ENCODE measurements around the gene RBBP6. TPM values are rescaled to one million over a fixed set of nuclear protein-coding genes. Genes with fewer than 3 reads are reported as not detected.

Gene RBBP6
- polyA plus RNA-seq, 1 of the 3 experiments (the other 2 are of a cell fraction) = 15.1 TPM

DNA sequence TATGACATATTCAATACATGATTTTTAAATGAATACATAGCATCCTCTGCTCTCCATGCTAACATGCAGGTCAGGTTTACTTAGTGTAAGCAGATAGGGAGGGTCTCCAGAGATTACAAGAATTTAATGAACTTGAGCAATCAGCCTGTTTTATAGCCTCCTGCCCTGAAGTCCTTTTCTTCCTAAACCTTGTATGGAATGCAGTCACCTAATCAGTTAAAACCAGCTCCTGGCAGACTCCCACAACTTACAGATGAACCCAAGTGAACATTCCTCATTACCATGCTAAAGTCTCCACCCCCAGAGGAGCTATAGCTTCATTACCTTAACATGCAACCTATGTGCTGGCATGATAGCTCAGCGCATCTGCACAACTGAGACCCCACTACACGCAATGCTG is 48.5 kb upstream of the RBBP6 start:
- no peaks in the 10 kb centered on the region for H3K79me2 ChIP-seq (ENCODE audit: insufficient read depth)
- WGBS (ENCODE audit: low lambda C conversion rate) = 25% methylated on average over 2 of the region's 2 CpGs
- H3K4me2 ChIP-seq = no peak overlapping the region
- no peak for DNase-seq
- H3K9me3 ChIP-seq = no peaks in the 10 kb centered on the region
- H3F3A ChIP-seq (replicated peaks; ENCODE audit: insufficient read depth) = no peaks in the 10 kb centered on the region
- no peaks in the 10 kb centered on the region; the same call in 1 of the 2 replicates for H3K27me3 ChIP-seq (ENCODE audit: insufficient read depth)
- ChIA-PET POLR2A (no interaction called here), CTCF (interaction anchor here (1.2 to 14.2 kb wide), 3 partner anchors 14 to 690 kb away, joined by 3 to 172 read pairs (median 20); no protein-coding TSS in a partner anchor)
- no peaks in the 10 kb centered on the region for H3K9me2 ChIP-seq
- H2AFZ ChIP-seq (ENCODE audit: low read depth) = no peak overlapping the region
- no peaks in the 10 kb centered on the region for H4K20me1 ChIP-seq (ENCODE audit: insufficient read depth)
- no peak overlapping the region for H3K27ac ChIP-seq (ENCODE audit: low read depth in 2 of 2, low read length in 1 of 2)
- no peak overlapping the region for H3K9ac ChIP-seq
- no peaks in the 10 kb centered on the region for H3K36me3 ChIP-seq (replicated peaks in 1 of 2; ENCODE audit: control insufficient read depth in 1 of 2, insufficient read depth in 2 of 2, low read length in 1 of 2)
- no peak overlapping the region for H3K4me3 ChIP-seq (ENCODE audit: low read depth in 2 of 2, low read length in 1 of 2)
- TF ChIP-seq, protein P1, sequence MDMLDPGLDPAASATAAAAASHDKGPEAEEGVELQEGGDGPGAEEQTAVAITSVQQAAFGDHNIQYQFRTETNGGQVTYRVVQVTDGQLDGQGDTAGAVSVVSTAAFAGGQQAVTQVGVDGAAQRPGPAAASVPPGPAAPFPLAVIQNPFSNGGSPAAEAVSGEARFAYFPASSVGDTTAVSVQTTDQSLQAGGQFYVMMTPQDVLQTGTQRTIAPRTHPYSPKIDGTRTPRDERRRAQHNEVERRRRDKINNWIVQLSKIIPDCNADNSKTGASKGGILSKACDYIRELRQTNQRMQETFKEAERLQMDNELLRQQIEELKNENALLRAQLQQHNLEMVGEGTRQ (IDR thresholded peaks at IDR 0.05; ENCODE audit: borderline replicate concordance, low read depth, low read length) = no peak
- TF ChIP-seq YY1 (IDR thresholded peaks at IDR 0.05; ENCODE audit: low read depth) = no peak
- TF ChIP-seq MEF2A (IDR thresholded peaks at IDR 0.05; ENCODE audit: borderline replicate concordance, low read depth) = no peak
- H3K4me1 ChIP-seq (ENCODE audit: control insufficient read depth in 1 of 2, insufficient read depth in 2 of 2, low read depth in 1 of 2, low read length in 1 of 2) = no peaks in the 10 kb centered on the region

DNA sequence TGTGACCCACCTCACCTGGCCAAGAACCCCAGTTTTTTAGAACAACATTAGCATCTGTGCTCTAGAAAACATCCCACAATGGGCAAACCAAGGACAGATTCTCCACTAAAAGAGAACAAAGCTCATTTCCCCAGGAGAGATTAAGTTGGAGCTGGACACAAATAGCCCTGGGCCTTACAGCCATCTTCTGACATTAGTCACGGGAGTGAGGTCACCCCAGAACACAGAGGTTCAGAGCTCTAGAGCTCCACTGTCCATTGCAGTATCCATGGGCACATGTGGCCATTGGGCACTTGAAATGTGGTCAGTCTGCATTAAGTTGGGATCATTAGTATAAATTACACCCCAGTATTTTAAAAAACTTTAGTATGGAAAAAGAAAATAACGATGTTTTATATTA is 47.6 kb upstream of the RBBP6 start:
- Histone ChIP-seq H3K27ac (ENCODE audit: low read depth in 2 of 2, low read length in 1 of 2) (no peak overlapping the region), H3K27me3 (ENCODE audit: insufficient read depth) (no peaks in the 10 kb centered on the region; the same call in 1 of the 2 replicates), H2AFZ (ENCODE audit: low read depth) (no peak overlapping the region), H3K9me2 (no peaks in the 10 kb centered on the region), H3K79me2 (ENCODE audit: insufficient read depth) (no peaks in the 10 kb centered on the region), H4K20me1 (ENCODE audit: insufficient read depth) (no peaks in the 10 kb centered on the region), H3K4me2 (no peak overlapping the region), H3K9ac (no peak overlapping the region), H3K4me1 (ENCODE audit: control insufficient read depth in 1 of 2, insufficient read depth in 2 of 2, low read depth in 1 of 2, low read length in 1 of 2) (no peaks in the 10 kb centered on the region; a peak in 1 of 4 replicates), H3F3A (replicated peaks; ENCODE audit: insufficient read depth) (no peaks in the 10 kb centered on the region), H3K36me3 (replicated peaks in 1 of 2; ENCODE audit: control insufficient read depth in 1 of 2, insufficient read depth in 2 of 2, low read length in 1 of 2) (no peaks in the 10 kb centered on the region), H3K4me3 (ENCODE audit: low read depth in 2 of 2, low read length in 1 of 2) (no peak overlapping the region), H3K9me3 (no peaks in the 10 kb centered on the region)
- 7% methylated on average over 2 of the region's 2 CpGs for WGBS (ENCODE audit: low lambda C conversion rate)
- TF ChIP-seq EZH2phosphoT487 (IDR thresholded peaks at IDR 0.05; ENCODE audit: borderline replicate concordance, low read depth) (no peak), FOSL2 (IDR thresholded peaks at IDR 0.05; ENCODE audit: borderline replicate concordance, low read depth) (no peak), POLR2AphosphoS5 (IDR thresholded peaks at IDR 0.05; ENCODE audit: low read depth, low read length) (no peak), YY1 (IDR thresholded peaks at IDR 0.05; ENCODE audit: low read depth) (no peak), EP300 (IDR thresholded peaks at IDR 0.05; ENCODE audit: borderline replicate concordance in 1 of 2, low read depth in 1 of 2, low read length in 1 of 2) (no peak), GABPA (IDR thresholded peaks at IDR 0.05; ENCODE audit: low read depth) (no peak), RAD21 (IDR thresholded peaks at IDR 0.05; ENCODE audit: low read length) (no peak), MEF2A (IDR thresholded peaks at IDR 0.05; ENCODE audit: borderline replicate concordance, low read depth) (no peak), TEAD4 (IDR thresholded peaks at IDR 0.05; ENCODE audit: borderline replicate concordance, insufficient read depth) (no peak), CHD2 (IDR thresholded peaks at IDR 0.05; ENCODE audit: low read length, partially characterized antibody) (no peak), FOXJ3 (CRISPR knock-in tag; IDR thresholded peaks at IDR 0.05) (no peak), NFIC (IDR thresholded peaks at IDR 0.05; ENCODE audit: borderline replicate concordance) (no peak), ELF1 (IDR thresholded peaks at IDR 0.05) (no peak), RCOR1 (IDR thresholded peaks at IDR 0.05; ENCODE audit: low read length) (no peak), RXRA (IDR thresholded peaks at IDR 0.05; ENCODE audit: borderline replicate concordance, low read depth) (no peak), SIN3A (IDR thresholded peaks at IDR 0.05; ENCODE audit: borderline replicate concordance, low read depth, low read length) (no peak)
- TF ChIP-seq, protein P1 (IDR thresholded peaks at IDR 0.05; ENCODE audit: borderline replicate concordance, low read depth, low read length) = no peak
- TF ChIP-seq, protein P2, sequence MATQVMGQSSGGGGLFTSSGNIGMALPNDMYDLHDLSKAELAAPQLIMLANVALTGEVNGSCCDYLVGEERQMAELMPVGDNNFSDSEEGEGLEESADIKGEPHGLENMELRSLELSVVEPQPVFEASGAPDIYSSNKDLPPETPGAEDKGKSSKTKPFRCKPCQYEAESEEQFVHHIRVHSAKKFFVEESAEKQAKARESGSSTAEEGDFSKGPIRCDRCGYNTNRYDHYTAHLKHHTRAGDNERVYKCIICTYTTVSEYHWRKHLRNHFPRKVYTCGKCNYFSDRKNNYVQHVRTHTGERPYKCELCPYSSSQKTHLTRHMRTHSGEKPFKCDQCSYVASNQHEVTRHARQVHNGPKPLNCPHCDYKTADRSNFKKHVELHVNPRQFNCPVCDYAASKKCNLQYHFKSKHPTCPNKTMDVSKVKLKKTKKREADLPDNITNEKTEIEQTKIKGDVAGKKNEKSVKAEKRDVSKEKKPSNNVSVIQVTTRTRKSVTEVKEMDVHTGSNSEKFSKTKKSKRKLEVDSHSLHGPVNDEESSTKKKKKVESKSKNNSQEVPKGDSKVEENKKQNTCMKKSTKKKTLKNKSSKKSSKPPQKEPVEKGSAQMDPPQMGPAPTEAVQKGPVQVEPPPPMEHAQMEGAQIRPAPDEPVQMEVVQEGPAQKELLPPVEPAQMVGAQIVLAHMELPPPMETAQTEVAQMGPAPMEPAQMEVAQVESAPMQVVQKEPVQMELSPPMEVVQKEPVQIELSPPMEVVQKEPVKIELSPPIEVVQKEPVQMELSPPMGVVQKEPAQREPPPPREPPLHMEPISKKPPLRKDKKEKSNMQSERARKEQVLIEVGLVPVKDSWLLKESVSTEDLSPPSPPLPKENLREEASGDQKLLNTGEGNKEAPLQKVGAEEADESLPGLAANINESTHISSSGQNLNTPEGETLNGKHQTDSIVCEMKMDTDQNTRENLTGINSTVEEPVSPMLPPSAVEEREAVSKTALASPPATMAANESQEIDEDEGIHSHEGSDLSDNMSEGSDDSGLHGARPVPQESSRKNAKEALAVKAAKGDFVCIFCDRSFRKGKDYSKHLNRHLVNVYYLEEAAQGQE (IDR thresholded peaks at IDR 0.05; ENCODE audit: low read depth, low read length) = no peak
- TF ChIP-seq, protein P3, sequence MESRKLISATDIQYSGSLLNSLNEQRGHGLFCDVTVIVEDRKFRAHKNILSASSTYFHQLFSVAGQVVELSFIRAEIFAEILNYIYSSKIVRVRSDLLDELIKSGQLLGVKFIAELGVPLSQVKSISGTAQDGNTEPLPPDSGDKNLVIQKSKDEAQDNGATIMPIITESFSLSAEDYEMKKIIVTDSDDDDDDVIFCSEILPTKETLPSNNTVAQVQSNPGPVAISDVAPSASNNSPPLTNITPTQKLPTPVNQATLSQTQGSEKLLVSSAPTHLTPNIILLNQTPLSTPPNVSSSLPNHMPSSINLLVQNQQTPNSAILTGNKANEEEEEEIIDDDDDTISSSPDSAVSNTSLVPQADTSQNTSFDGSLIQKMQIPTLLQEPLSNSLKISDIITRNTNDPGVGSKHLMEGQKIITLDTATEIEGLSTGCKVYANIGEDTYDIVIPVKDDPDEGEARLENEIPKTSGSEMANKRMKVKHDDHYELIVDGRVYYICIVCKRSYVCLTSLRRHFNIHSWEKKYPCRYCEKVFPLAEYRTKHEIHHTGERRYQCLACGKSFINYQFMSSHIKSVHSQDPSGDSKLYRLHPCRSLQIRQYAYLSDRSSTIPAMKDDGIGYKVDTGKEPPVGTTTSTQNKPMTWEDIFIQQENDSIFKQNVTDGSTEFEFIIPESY (IDR thresholded peaks at IDR 0.05; ENCODE audit: borderline replicate concordance, low read depth) = no peak
- ChIA-PET CTCF (interaction anchor here (1.2 to 14.2 kb wide), 4 partner anchors 13 to 691 kb away, joined by 3 to 172 read pairs (median 12); no protein-coding TSS in a partner anchor), POLR2A (no interaction called here)
- no peak for DNase-seq
